Neutrophil (primary cell): ENCODE measurements around the gene RUNX2.
A peak's percentile ranks its signal among the peaks of the same experiment; 100 is the strongest.

Source experiments
- H3K27ac ChIP-seq: fragments of 200-600 bp; sonication (generic); 2 replicates; pipeline ENCODE4 v1.5.1; 2016; ENCODE audit warnings: mild to moderate bottlenecking, moderate library complexity
- H3K27me3 ChIP-seq: fragments of 200-600 bp; sonication (generic); 2 replicates; pipeline ENCODE4 v1.6.0; 2016; ENCODE audit warnings: mild to moderate bottlenecking
- H3K36me3 ChIP-seq: fragments of 200-600 bp; sonication (generic); 2 replicates; pipeline ENCODE4 v1.5.1; 2017
- H3K4me1 ChIP-seq, 2 experiments: fragments of 200-600 bp in 1 of 2; sonication (generic) in 1 of 2; 1 replicate in 1 of 2; 2 replicates in 1 of 2; pipeline versions ENCODE4 v1.5.1 to v1.6.1; 2013 to 2016; ENCODE audit warnings: low read depth in 1 of 2, low read length in 1 of 2, mild to moderate bottlenecking in 1 of 2, moderate library complexity in 1 of 2; ENCODE audit not compliant: control insufficient read depth in 1 of 2, insufficient read depth in 1 of 2
- H3K4me3 ChIP-seq, 2 experiments: fragments of 200-600 bp in 1 of 2; sonication (generic) in 1 of 2; 1 replicate in 1 of 2; 2 replicates in 1 of 2; pipeline ENCODE4 v1.5.1; 2013 to 2016; ENCODE audit warnings: low read depth in 1 of 2, low read length in 1 of 2, mild to moderate bottlenecking in 1 of 2, moderate library complexity in 1 of 2
- H3K9me3 ChIP-seq: fragments of 200-600 bp; sonication (generic); 2 replicates; pipeline ENCODE4 v1.5.1; 2016
- TF ChIP-seq, protein P1 (sequence below): fragments of 200-600 bp; sonication (generic); IDR thresholded peaks from 2 replicates; pipeline ENCODE4 v1.5.1; 2016; ENCODE audit warnings: antibody characterized with exemption

The RUNX2 gene

DNA sequence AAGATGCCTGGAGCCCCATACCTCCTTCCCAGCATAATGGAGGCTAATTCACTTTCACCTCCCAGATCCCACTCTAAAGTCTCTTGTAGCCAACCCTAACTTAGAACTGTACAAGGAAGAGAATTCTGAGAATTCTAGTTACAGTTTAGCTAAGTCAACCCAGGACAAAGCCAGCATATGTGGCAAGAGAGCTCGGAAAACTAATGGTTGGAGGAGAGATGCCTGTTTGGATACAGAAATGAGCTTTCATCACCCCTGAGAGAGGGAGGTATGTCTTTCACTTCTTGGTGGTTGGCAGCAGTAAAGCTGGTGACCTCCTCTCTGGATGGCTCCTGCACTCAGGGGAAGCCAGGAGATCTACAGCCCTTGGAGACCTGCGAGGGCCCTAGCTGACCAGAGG lies 302.2 kb downstream of the RUNX2 start:
- TF ChIP-seq, protein P1, sequence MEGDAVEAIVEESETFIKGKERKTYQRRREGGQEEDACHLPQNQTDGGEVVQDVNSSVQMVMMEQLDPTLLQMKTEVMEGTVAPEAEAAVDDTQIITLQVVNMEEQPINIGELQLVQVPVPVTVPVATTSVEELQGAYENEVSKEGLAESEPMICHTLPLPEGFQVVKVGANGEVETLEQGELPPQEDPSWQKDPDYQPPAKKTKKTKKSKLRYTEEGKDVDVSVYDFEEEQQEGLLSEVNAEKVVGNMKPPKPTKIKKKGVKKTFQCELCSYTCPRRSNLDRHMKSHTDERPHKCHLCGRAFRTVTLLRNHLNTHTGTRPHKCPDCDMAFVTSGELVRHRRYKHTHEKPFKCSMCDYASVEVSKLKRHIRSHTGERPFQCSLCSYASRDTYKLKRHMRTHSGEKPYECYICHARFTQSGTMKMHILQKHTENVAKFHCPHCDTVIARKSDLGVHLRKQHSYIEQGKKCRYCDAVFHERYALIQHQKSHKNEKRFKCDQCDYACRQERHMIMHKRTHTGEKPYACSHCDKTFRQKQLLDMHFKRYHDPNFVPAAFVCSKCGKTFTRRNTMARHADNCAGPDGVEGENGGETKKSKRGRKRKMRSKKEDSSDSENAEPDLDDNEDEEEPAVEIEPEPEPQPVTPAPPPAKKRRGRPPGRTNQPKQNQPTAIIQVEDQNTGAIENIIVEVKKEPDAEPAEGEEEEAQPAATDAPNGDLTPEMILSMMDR = no peak
- H3K4me3 ChIP-seq = no peak overlapping the region
- peaks cover 15 to 23% of the 10 kb centered on the region in 2 experiments for H3K4me1 ChIP-seq
- no peaks in the 10 kb centered on the region for H3K27me3 ChIP-seq
- no peak overlapping the region for H3K27ac ChIP-seq
- no peaks in the 10 kb centered on the region for H3K9me3 ChIP-seq
- H3K36me3 ChIP-seq = no peaks in the 10 kb centered on the region

DNA sequence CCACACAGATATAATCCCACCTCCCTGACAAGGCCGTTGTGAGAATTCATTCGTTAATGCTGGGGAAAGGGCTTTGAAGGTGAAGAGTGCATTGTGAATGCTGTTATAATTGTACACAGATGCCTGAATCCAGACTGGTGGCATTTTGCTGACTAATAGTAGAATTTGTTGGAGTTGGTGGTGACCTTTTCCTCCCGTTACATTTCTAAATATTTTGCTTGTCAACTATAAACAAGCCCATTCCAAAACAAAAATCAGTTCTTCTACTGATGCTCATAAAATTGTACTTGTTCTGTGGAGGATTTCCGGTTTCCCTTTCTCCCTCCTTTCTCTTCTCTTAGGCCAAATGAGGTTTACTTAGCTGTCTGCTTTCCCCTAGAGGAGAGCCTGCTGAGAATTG lies 302.7 kb downstream of the RUNX2 start:
- no peaks in the 10 kb centered on the region for H3K9me3 ChIP-seq
- H3K27ac ChIP-seq = no peak overlapping the region
- no peak overlapping the region for H3K4me3 ChIP-seq
- peaks cover 15 to 23% of the 10 kb centered on the region in 2 experiments for H3K4me1 ChIP-seq
- H3K36me3 ChIP-seq = no peaks in the 10 kb centered on the region
- TF ChIP-seq, protein P1 = no peak
- no peaks in the 10 kb centered on the region for H3K27me3 ChIP-seq

DNA sequence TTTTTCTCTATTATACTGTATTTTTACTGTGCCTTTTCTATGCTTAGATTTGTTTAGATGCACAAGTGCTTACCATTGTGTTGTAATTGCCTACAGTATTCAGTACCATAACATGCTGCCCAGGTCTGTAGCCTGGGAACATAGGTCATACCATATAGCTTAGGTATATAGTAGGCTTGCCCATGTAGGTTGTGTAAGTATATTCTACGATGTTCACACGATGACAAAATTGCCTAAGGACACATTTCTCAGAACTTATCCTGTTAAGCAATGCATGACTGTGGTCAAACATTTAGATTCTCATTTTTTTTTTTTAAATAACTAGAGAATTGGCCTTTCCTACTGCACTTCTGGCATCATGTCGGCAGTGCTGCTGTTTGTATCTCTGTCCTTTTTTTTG lies 303.3 kb downstream of the RUNX2 start:
- Histone ChIP-seq H3K27ac (peak overlapping the region; percentile 28), H3K4me3 (no peak overlapping the region), H3K9me3 (no peaks in the 10 kb centered on the region), H3K36me3 (no peaks in the 10 kb centered on the region), H3K4me1 (peaks cover 15 to 23% of the 10 kb centered on the region in 2 experiments), H3K27me3 (no peaks in the 10 kb centered on the region)
- TF ChIP-seq, protein P1 = no peak

DNA sequence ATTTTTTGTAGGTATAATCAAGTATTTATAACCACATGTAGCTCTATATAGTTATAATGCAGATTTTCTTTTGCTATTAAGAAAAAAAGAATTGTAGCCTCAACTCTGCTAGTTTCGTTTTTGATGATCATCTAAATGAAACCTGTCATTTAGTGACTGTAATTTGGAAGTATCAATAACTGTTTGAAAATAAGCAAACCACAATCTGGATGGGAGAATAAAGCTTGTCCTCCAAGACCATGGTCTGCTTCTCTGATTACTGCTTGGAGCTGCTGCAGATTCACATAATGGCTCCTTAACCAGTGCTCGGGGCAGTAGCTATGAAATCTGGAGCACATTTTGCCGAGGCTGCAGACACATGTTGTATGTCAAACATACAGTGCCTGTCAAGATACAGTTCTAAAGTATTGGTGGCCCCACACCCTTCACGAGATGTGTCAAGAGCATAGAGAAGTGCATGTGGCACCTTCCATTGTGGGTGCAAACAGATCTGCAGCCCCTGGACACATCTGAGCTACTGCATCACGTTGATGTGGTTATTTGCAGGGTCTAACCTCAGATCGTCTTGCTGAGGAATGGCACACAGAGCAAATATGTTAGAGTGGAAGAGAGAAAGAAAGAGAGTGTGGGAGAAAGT lies 305.3 kb downstream of the RUNX2 start:
- no peak overlapping the region for H3K4me3 ChIP-seq
- peaks cover 15 to 23% of the 10 kb centered on the region in 2 experiments for H3K4me1 ChIP-seq
- H3K27me3 ChIP-seq = no peaks in the 10 kb centered on the region
- H3K9me3 ChIP-seq = no peaks in the 10 kb centered on the region
- H3K27ac ChIP-seq = no peak overlapping the region
- TF ChIP-seq, protein P1 = no peak
- H3K36me3 ChIP-seq = no peaks in the 10 kb centered on the region

DNA sequence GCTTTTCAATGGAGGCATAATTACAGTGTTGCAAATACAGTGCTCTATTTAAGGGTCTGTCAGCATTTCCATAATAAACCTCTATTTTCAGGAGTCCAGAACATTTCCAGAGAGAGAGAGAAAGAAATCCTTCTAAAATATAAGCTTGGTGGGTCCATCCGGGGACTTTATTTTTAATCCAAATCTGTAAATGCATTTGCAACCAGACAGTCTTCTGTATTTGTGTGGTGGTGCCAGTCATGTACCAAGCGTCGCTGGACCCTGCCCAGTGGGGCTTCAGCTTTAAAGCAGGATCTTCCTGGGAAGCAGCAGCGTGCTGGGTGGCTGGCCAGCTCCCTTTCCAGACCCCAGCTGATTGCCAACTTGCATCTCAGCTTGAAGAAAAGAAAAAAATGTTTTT lies 306.1 kb downstream of the RUNX2 start:
- no peaks in the 10 kb centered on the region for H3K36me3 ChIP-seq
- H3K9me3 ChIP-seq = no peaks in the 10 kb centered on the region
- TF ChIP-seq, protein P1 = no peak

More for the DNA sequence above, 306.1 kb downstream of the RUNX2 start:
- Histone ChIP-seq H3K27ac (no peak overlapping the region), H3K27me3 (no peaks in the 10 kb centered on the region), H3K4me3 (no peak overlapping the region), H3K4me1 (peaks cover 15 to 23% of the 10 kb centered on the region in 2 experiments)
